HG02763 (cell line): ENCODE data around the gene BCL2L11.

ENCODE experiments used
- ATAC-seq: cut with Tn5 transposase; IDR thresholded peaks from one replicate; pipeline ENCODE4 v1.9.1; 2021; ENCODE audit warnings: mild to moderate bottlenecking, moderate library complexity; ENCODE audit not compliant: unreplicated experiment

The BCL2L11 gene

DNA sequence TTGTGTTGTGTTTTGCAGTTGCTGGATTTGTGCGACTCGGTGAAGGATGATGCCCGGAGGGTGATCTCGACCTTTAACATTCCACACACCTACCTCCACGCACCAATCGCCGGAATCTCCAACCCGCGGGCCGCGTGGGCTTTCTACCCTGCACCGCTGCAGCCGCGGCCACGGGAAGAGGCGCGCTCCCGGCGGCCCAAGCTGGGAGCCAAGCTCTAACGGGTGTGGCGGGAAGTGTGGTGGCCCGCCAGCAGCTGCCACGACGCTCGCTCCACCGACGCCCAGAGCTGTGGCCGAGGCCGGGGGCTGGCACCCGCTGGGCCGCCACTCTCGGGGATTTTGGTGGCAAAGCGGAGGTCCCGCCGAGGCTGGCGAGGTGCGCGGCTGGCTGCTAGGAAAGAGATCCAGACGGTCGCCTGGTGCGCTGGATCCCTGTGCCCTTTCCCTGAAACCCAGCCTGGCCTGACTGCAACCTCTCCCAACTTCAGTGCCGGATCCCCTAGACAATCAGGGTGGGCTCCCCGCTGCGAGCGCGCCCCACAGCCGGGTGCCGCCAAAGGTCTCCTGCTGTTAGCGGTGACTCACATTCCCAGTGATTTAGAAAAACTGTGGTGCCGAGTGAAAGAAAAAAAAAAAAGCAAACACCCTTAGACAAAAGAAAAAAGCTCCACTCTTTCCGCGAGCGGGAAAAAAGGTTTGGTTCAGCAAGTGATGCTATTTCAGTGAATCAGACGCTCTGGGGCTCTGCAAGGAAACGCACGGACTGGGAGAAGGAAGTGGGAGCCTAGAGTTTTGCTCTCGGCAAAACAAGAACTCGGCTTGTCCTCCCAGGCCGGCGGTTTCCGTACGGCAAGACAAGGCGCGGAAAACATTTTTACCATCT is 2.9 kb upstream of the BCL2L11 start:
- no peak for ATAC-seq

DNA sequence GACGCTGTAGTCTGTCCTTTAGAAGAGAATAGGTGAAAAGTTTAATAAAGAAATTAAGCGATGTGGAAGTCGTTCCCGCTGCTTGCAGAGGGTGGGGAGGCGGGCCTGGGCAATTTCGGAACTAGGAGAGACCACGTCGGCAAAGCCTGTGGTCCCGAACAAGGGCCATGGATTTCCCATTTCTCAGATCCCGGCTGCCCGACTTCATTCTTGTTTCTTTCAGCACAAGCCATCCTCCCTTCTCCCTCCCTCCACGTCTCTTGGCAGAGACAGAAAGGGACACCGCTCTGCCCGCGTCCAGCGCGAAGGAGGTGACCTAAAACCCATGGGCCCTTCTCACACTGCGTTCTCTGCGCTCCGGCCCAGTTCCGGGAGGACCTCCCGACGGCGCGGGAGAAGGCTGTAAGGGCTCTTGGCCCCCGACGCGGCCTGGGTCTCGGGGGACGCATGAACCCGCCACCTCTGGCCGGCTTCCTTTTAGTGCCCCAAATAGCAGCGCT is 2.2 kb upstream of the BCL2L11 start:
- ATAC-seq = no peak

DNA sequence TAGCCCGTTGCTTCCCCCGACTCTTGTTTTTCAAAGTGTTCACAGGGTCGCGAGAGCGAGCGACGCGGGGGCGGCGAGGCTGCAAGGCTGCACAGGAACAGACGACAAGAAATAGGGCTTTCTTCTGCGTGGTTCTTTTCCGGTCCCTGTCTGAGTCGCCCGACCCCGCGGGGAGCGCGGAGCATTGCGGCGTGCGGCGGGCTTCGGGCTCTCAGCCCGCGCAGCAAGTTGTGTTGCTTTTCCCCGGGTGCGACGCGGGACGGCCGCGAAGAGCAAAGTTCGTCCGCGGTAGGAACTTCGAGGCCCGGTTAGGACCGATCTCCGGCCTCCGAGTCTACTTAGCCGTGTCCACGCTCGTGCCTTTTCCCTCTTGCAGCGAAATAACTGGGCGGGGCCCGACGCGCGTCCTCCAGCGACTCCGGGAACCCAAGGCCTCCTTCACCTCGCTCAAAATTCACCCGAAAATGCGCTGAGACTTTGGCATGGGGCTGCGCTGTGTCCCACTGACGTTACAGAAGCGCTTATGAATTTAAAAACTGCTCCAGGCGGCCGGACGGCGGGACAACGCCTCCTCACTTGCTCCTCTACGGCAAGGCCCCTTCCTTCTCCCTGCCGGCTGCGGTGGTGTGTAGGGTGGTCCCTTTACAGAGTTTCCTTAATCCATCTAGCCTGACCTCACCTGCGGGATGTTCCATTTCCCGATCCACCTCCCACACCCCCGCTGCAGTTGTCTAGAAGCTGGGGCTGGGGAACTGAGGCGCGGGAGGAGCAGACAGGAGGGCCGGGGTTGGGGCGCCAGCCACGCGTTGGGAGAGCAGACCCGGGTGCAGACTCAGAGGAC is 1.5 kb upstream of the BCL2L11 start:
- no peak for ATAC-seq

DNA sequence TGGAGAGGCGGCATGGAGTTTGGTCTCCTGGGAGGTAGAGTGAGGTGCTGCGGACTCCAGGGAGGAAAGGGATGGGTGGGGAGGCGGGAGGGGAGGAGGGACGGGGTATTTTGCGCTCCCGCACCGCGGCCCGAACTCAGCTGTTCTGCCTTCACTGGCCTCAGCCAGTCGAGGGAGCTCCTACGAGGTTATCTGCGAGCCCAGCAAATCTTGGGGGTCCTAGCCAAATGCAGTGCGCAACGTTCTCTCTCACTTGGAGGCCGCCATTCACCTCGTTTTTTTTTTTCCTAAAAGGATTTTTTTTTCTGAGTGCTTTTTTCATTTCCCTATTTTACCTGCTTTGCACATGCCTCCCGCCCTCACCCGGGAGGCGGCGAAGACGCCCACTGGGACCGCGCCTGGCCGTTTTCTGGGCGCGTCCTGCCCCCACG is 877 bp upstream of the BCL2L11 start:
- peak; percentile 12 for ATAC-seq

- ATAC-seq = no peak
These were observed 514 bp downstream of the BCL2L11 start for GRCh38 chr2:111121028-111121827.

- ATAC-seq = peak; percentile 45
These were observed 1.3 kb downstream of the BCL2L11 start for GRCh38 chr2:111121828-111122630.

DNA sequence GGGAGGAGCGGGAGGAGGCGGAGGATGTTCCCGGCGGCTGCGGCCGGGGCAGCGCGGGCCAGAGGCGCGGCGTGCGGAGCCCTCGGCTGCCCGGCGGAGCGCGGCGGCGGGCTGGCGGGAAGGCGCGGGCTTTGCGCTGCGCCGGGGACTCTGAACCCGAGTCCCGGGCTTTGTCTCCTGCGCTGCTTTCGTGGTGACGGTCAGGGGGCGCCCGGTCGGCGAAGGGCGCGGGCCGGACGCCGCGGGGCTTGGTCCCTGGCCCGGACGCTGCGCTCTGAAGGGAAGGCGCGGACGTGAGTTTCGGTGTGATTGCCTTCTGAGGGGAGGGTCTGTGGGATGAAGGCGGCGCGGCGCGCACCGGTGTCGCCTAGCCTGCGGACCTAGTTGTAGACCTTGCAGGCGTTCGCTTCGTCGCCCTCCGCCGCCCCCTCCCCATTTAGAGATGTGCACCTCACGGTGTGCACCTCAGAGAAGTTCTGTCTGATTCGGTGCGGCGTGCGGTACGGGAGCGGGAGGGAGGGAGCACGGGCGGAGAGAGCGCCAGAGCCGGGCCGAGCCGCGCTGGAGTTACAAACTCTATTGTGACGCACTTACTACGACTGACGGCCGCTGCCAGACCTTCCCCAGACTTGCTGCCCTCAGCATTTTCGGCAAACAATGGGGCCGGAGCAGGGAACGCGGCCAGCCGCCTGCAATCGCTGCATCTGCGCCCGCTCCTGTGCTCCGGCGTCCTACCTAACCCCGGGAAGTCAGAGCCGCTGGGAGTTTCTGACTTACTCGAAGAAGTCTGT is 2.1 kb downstream of the BCL2L11 start:
- ATAC-seq = no peak

DNA sequence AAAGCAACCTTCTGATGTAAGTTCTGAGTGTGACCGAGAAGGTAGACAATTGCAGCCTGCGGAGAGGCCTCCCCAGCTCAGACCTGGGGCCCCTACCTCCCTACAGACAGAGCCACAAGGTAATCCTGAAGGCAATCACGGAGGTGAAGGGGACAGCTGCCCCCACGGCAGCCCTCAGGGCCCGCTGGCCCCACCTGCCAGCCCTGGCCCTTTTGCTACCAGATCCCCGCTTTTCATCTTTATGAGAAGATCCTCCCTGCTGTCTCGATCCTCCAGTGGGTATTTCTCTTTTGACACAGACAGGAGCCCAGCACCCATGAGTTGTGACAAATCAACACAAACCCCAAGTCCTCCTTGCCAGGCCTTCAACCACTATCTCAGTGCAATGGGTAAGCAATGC is 3.0 kb downstream of the BCL2L11 start:
- ATAC-seq = no peak

DNA sequence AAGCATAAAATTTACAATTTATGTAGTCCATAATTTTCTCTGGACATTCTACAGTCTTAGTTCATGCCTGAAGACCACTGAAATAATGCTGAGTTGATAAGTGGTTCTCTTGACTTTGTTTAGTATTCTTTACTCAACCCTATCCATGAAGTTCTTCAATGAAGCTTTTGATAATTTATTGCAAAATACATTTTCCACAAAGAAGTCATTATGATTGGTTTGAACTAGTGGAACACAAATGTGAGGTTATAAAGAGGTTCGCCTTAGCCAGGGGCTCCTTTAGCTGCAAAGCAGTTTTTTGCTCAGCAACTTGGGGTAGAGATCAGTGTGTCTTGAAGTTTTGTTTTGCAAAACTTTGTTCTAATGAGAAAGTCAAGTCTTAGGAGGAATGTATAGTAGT is 5.9 kb downstream of the BCL2L11 start:
- ATAC-seq = no peak

DNA sequence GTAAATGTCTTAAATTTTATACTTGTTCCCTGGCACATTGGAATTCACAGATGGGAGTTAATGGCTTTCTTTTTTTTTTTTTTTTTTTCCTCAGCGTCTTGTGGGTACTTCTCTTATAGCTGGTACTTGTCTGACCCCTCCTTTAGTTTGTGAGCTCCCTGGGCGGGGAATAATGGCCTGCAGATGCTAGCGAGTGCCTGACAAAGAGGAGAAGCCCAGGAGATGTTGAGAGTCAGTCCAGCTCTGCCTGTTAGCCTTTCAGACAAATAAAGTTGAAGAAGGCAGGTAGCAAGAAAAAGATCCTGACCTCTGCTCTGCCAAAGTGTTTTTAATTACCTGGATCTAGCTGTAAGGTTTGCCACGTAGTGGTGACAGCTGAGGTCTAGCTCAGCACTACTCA is 6.6 kb downstream of the BCL2L11 start:
- ATAC-seq = no peak

GRCh38 chr2:111128096-111128495 is 7.4 kb downstream of the BCL2L11 start:
- no peak for ATAC-seq

DNA sequence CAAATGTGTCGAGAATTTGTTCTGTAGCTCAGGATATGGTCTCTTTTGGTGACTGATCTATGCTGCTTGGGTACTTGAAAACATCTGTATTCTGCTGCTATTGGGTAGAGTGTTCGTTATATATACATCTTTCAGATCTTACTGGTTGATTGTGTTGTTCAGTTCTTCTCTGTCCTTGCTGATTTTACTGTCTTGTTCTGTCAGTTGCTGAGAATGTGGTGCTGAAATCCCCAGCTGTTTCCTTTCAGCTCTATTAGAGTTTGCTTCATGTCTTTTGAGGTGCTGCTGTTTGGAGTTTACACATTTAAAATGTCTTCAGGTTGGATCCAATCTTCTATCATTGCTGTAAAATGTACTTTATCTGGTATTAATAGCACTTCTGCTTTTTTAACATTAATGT is 12.9 kb downstream of the BCL2L11 start:
- no peak for ATAC-seq

DNA sequence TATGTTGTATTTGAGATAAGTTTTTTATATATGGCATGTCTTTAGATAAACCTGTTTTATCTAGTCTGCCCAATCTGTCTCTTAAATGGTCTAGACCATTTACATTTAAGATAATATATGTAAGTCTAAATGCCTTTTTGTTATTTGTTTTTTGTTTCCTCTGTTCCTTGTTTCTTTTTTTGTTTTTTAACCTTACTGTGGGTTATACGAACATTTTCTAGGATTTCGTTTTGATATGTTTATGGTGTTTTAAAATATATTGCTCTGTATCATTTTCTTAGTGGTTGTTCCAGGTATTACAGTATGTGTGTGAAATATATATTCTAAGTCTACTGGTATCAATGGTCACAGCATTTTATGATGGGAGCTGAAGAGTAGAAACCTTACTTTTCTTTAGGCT is 13.3 kb downstream of the BCL2L11 start:
- no peak for ATAC-seq

DNA sequence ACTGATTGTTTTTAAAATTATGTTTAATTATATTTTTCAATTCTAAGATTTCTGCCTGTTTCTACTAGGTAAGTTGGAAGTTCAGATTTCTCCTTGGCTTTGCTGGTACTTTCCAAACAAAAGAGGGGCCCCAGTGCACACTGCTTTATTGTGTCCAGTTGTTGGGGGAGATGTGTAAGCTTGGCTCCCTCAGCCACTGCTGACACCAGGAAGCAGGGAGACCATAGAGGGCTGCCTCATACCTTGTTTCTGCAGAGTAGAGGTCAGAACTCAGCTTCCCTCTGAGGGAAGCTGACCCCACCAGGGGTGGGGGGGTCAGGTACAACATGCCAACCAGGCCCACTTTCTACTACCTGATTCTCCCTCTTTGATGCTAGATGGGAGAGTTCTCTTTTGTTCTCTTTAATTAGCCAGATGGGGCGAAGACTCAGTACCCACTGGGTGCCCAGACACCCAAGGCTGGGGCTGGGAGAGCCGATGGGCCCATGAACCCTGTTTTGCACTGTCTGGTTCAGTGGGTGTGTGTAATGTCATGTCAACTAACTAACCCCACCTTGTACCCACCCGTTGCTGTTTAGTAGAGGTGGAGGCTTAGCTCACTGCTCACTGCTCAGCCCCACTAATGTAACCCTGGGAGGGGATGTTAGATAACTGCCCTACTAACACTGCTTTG is 14.7 kb downstream of the BCL2L11 start:
- no peak for ATAC-seq

- no peak for ATAC-seq
These were observed 15.2 kb downstream of the BCL2L11 start for GRCh38 chr2:111135910-111136297.

DNA sequence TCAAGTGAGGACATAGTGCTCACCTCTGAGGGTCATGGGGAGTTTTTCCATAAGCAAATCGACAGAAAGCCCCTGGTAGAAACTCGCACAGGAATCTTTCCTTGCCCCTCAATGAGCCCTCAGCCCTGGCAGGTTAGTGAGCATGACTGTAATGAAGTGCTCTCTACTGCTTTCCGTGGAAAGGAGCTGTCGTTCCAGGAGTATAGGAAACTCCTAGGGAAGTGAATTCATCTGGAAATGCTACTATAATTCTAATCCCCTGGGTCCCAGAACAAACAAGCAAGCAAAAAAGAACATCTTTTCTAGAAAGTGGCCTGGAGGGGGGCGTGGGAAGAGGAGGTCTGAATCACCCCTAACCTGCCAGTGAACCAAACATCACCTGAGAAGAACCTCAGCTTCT is 18.1 kb downstream of the BCL2L11 start:
- ATAC-seq = no peak

DNA sequence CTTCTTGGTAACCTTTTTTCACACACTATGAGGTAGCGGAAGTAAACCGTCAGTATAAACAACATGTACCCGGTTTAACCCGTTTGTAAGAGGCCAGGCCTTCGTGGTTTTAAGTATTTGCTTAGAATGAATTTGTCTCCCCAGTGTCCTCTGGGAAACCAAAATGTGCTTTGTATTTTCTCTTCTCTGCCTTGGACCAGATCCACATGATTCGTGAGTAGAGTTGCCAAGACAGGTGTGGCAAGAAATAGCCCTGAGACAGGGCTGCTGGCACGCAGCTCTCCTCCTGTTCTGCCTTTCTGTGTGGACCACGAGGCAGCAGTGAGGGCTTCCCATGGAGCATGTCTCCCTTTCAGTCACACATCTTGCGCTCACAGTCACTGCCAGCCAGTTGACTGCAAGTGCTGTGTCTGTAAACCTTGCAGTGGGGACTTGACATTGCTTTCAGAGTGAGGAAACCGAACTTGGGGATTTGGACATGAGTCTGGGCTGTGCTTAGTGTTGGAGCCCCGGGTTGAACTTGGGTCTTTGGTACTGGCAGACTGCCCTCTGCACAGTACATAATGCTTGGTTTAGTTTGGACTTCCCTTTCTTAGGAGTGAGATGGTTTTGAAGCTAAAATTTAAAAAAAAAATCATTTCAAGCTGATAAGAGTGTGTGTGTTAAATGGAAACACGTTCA is 19.1 kb downstream of the BCL2L11 start:
- ATAC-seq = no peak

DNA sequence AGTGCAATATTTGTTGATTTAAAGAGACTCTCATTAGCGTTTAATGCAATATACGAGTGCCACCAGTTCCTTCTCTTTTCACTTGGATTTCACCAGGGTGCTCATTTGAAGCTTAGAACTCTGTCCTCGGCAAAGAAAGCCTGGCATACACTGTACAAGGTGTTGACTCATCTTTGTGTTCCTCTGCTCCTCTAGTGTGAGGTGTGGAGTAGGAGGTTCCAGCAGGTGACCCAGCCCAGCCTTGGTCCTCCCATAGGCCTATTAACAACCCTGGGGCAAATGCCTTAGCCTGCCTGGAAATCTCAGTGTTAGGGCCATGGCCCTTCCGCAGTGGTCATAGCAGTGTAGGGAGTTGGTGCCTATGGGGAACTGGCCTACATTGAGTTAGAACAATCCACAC is 20.1 kb downstream of the BCL2L11 start:
- ATAC-seq = no peak
